ENCODE data around the gene TBC1D1.

DNA sequence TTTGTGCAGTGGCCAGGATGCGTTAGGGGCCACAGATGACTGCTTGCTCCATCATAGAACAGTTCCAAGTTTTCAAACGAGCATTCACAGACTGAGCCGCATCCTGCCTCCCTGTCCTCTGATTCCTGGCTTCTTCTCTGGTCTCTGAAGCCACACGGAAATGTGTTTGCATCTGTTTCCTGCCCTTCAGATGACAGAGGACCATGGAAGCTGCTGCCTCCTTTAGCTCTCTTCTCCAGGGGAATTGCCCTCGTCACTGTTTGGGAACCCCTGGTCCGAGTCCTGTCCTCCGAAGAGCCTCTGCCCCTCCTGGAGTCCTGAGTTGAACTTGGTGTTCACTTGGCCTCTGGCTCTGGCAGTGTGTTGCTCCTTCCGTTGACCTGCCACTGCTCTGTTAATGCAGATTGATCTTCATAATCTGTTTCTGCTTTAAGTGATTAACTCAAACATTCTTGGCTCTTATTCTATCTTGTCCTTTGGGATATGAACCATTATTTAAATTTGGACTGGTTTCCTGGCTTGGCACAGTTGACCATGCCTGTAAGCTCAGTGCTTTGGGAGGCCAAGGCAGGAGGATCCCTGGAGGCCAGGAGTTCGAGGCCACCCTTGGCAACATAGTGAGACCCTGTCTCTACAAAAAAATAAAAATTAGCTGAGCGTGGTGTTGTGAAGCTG lies 165.3 kb downstream of the TBC1D1 start:
- TF ChIP-seq POLR2AphosphoS5 (IDR thresholded peaks at IDR 0.05; ENCODE audit: insufficient read depth in 1 of 2, low read depth in 1 of 2) = no peak
- TF ChIP-seq CTCF (IDR thresholded peaks at IDR 0.05) = no peak

Measured in vagina (tissue), 2 donors.